Measurements from ENCODE around the gene LMX1B.

The LMX1B gene

GRCh38 chr9:126617003-126617822 is 3.5 kb downstream of the LMX1B start:
- no peak for FAIRE-seq
- no peak for DNase-seq (ENCODE audit: insufficient read length, low spot score)

- FAIRE-seq, result no peak
- no peak for DNase-seq (ENCODE audit: insufficient read length, low spot score)
Observed at GRCh38 chr9:126617823-126618165, 4.1 kb downstream of the LMX1B start.

- no peak for DNase-seq (ENCODE audit: insufficient read length, low spot score)
- FAIRE-seq, result no peak
Observed at GRCh38 chr9:126618190-126618584, 4.5 kb downstream of the LMX1B start.

GRCh38 chr9:126618585-126619360 is 5.0 kb downstream of the LMX1B start:
- no peak for DNase-seq (ENCODE audit: insufficient read length, low spot score)

GRCh38 chr9:126619361-126620135 is 5.8 kb downstream of the LMX1B start:
- FAIRE-seq (no peak), DNase-seq (ENCODE audit: insufficient read length, low spot score) (no peak)

More at GRCh38 chr9:126618585-126619360, 5.0 kb downstream of the LMX1B start:
- FAIRE-seq, result no peak

GRCh38 chr9:126620478-126620877 is 6.8 kb downstream of the LMX1B start:
- DNase-seq (ENCODE audit: insufficient read length, low spot score), result no peak
- FAIRE-seq, result no peak

GRCh38 chr9:126621061-126621918 is 7.6 kb downstream of the LMX1B start:
- FAIRE-seq (no peak), DNase-seq (ENCODE audit: insufficient read length, low spot score) (no peak)

GRCh38 chr9:126621919-126622735 is 8.4 kb downstream of the LMX1B start:
- DNase-seq (ENCODE audit: insufficient read length, low spot score), result no peak
- no peak for FAIRE-seq

GRCh38 chr9:126623314-126623666 is 9.6 kb downstream of the LMX1B start:
- no peak for DNase-seq (ENCODE audit: insufficient read length, low spot score)
- FAIRE-seq, result no peak

- DNase-seq (ENCODE audit: insufficient read length, low spot score), result no peak
- FAIRE-seq, result no peak
Observed at GRCh38 chr9:126623667-126624478, 10.1 kb downstream of the LMX1B start.

- FAIRE-seq, result no peak
- DNase-seq (ENCODE audit: insufficient read length, low spot score), result no peak
Observed at GRCh38 chr9:126624479-126624826, 10.7 kb downstream of the LMX1B start.

- FAIRE-seq, result no peak
- DNase-seq (ENCODE audit: insufficient read length, low spot score), result no peak
Observed at GRCh38 chr9:126624912-126625311, 11.2 kb downstream of the LMX1B start.

GRCh38 chr9:126625329-126626126 is 11.8 kb downstream of the LMX1B start:
- no peak for FAIRE-seq
- no peak for DNase-seq (ENCODE audit: insufficient read length, low spot score)

GRCh38 chr9:126626127-126626925 is 12.6 kb downstream of the LMX1B start:
- FAIRE-seq, result no peak
- DNase-seq (ENCODE audit: insufficient read length, low spot score), result no peak

GRCh38 chr9:126626926-126627233 is 13.2 kb downstream of the LMX1B start:
- no peak for FAIRE-seq

GRCh38 chr9:126628146-126628545 is 14.4 kb downstream of the LMX1B start:
- FAIRE-seq, result no peak

More at GRCh38 chr9:126626926-126627233, 13.2 kb downstream of the LMX1B start:
- DNase-seq (ENCODE audit: insufficient read length, low spot score), result no peak

GRCh38 chr9:126628969-126629674 is 15.4 kb downstream of the LMX1B start:
- FAIRE-seq (no peak), DNase-seq (ENCODE audit: insufficient read length, low spot score) (no peak)

More at GRCh38 chr9:126628146-126628545, 14.4 kb downstream of the LMX1B start:
- no peak for DNase-seq (ENCODE audit: insufficient read length, low spot score)
